Right atrium auricular region (tissue), 2 donors: Measurements from ENCODE around the gene CLEC16A. TPM values are rescaled to one million over a fixed set of nuclear protein-coding genes. Genes with fewer than 3 reads are reported as not detected.
A peak's percentile ranks its signal among the peaks of the same experiment; 100 is the strongest.

Experiments used
- DNase-seq: peaks from one replicate; pipeline ENCODE4 v3.0.0-alpha.2; 2019; ENCODE audit warnings: low spot score
- H3K27ac ChIP-seq, 2 donors: fragments of 200-600 bp; sonication (generic); 1 replicate in 1 of 2; 2 replicates in 1 of 2; pipeline ENCODE4 v1.5.1; 2016 to 2019
- H3K27me3 ChIP-seq, 2 donors: fragments of 200-600 bp; sonication (generic); one replicate each; pipeline versions ENCODE4 v1.5.1 to v1.6.0; 2017 to 2019
- H3K36me3 ChIP-seq: fragments of 200-600 bp; sonication (generic); one replicate; pipeline ENCODE4 v1.5.1; 2016
- H3K4me1 ChIP-seq, 2 donors: fragments of 200-600 bp; sonication (generic); one replicate each; pipeline versions ENCODE4 v1.5.1 to v1.6.0; 2017 to 2019
- H3K4me3 ChIP-seq, 2 donors: fragments of 200-600 bp; sonication (generic); 1 replicate in 1 of 2; 2 replicates in 1 of 2; pipeline ENCODE4 v1.5.1; 2017 to 2019; ENCODE audit warnings: mild to moderate bottlenecking in 1 of 2, moderate library complexity in 1 of 2
- H3K9me3 ChIP-seq, 2 donors: fragments of 200-600 bp; sonication (generic); one replicate each; pipeline ENCODE4 v1.5.1; 2019
- total RNA-seq, 2 donors: library from RNA; depleted of rRNA; stranded (reverse); fragments of >200 nt; gene quantifications; one replicate each; pipeline ENCODE4 v1.1.0, GENCODE V29; 2016
- TF ChIP-seq, protein P1 (sequence below), 2 donors: fragments of 200-600 bp; sonication (generic); IDR thresholded peaks; one replicate each; pipeline ENCODE4 v1.5.1; 2019; ENCODE audit warnings: antibody characterized with exemption in 2 of 2

Gene CLEC16A
- total RNA-seq, 2 donors from 2014 or later, result 24.1 to 49.0 TPM

DNA sequence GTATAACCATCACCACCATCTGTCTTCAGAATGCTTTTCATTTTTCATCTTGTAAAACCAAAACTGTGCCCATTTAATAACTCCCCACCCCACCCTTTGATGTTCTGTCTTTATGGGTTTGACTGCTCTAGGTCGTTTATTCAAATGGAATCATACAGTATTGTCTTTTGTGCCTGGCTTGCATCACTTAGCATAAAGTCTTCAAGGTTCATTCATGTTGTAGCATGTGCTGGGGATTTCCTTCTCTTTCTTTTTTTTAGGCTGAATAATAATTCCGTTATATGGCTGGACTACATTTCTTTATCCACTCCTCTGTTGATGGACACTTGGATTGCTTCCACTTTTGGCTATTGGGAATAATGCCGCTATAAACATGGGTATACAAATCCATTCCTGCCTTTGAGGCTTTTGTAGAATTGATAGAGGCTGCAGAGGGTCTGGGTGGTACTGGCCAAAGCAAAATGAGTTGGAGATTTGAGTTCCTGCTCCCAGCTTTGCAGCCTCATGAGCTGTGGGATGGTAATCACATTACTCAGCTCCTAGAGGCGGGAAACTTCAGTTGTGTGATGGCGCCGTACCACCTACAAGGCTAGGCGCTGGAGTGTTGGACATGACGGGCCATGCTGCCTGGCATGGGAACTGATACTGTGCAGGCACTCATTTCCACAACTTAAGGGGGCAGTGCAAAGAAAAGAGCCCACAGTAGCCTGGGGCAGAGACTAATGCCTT lies 64.8 kb downstream of the CLEC16A start:
- Histone ChIP-seq H3K27me3 (no peaks in the 10 kb centered on the region), H3K4me1 (peaks cover 0 to 11% of the 10 kb centered on the region in 2 donors), H3K27ac (no peak overlapping the region), H3K9me3 (no peaks in the 10 kb centered on the region), H3K4me3 (no peak overlapping the region), H3K36me3 (no peaks in the 10 kb centered on the region)
- DNase-seq, result no peak
- TF ChIP-seq, protein P1, sequence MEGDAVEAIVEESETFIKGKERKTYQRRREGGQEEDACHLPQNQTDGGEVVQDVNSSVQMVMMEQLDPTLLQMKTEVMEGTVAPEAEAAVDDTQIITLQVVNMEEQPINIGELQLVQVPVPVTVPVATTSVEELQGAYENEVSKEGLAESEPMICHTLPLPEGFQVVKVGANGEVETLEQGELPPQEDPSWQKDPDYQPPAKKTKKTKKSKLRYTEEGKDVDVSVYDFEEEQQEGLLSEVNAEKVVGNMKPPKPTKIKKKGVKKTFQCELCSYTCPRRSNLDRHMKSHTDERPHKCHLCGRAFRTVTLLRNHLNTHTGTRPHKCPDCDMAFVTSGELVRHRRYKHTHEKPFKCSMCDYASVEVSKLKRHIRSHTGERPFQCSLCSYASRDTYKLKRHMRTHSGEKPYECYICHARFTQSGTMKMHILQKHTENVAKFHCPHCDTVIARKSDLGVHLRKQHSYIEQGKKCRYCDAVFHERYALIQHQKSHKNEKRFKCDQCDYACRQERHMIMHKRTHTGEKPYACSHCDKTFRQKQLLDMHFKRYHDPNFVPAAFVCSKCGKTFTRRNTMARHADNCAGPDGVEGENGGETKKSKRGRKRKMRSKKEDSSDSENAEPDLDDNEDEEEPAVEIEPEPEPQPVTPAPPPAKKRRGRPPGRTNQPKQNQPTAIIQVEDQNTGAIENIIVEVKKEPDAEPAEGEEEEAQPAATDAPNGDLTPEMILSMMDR (IDR thresholded peaks at IDR 0.05), result no peak

DNA sequence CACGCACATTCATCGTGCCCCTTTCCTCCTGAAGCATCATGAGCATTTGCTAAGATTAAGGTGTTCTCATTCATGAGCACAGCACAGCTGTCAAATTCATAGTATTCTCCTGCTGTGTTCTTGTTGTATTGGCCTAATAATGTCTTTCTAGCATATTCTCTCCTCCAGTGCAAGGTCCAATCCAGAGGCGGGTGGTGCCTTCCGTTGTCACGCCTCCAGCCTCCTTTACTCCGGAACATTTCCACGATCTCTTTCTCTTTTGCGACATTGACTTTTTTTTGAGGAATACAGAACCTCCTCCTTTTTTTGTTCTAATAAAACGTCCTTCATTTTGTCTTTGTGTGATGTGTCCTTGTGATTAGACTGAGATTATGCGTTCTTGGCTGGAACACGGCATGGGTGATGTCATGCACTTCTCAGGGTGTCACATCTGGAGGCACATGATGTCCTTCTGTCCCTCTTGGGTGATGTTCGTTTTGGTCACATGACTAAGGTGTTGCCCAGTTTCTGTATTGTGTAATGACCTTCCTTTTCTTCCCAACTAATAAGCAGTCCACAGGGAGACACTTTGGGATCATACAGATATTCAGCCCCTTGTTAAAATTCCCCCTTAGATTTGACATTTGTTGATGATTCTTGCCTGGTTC lies 66.3 kb downstream of the CLEC16A start:
- TF ChIP-seq, protein P1 (IDR thresholded peaks at IDR 0.05), result no peak
- Histone ChIP-seq H3K27me3 (no peaks in the 10 kb centered on the region), H3K4me1 (peaks cover 0 to 11% of the 10 kb centered on the region in 2 donors), H3K27ac (peak overlapping the region; percentile 27 to 66), H3K9me3 (no peaks in the 10 kb centered on the region), H3K36me3 (no peaks in the 10 kb centered on the region), H3K4me3 (no peak overlapping the region)
- peak; percentile 80 for DNase-seq

DNA sequence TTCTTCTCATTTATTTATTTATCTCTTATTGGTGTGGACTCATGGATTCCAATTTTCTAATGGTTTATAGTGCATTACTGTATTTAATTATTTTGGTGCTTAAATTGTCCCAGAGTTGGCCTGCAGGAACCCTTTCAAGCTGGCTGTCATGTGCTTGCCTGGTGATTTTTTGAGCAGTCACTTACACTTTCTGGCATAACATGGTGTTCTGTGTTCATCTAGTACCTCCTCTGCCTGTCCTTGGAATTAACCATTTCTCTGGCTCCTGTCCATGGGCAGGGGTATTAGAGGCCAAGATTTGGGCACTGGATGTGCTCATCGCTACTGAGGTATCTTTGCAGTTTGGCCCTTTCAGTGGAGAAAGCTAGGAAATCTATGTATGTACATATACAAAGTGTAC lies 67.0 kb downstream of the CLEC16A start:
- Histone ChIP-seq H3K27ac (peak overlapping the region; percentile 27 to 66), H3K4me3 (no peak overlapping the region)

DNA sequence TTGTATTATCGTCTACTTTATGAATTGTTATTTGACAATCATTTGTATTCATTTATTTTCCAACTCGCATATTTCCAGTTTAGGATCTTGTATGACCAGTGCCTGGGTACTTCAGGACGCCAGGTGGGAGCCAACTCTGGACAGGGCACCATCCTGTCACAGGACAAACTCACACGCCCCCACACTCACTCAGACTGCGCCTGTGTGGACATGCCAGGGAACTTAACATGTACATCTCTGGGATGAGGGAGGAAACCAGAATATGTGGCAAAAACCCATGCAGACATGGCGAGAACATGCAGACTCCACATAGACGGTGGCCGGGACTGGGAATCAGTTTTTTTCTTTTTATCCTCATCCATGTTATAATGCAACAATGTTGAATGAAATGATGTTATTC lies 68.5 kb downstream of the CLEC16A start:
- no peak for DNase-seq
- no peak overlapping the region for H3K4me3 ChIP-seq
- TF ChIP-seq, protein P1 (IDR thresholded peaks at IDR 0.05), result no peak
- H3K36me3 ChIP-seq, result no peaks in the 10 kb centered on the region
- H3K27me3 ChIP-seq, result no peaks in the 10 kb centered on the region
- H3K27ac ChIP-seq, result no peak overlapping the region
- H3K4me1 ChIP-seq, result peaks cover 0 to 21% of the 10 kb centered on the region in 2 donors
- H3K9me3 ChIP-seq, result no peaks in the 10 kb centered on the region

More for the DNA sequence above, 67.0 kb downstream of the CLEC16A start:
- TF ChIP-seq, protein P1 (IDR thresholded peaks at IDR 0.05), result no peak
- Histone ChIP-seq H3K9me3 (no peaks in the 10 kb centered on the region), H3K36me3 (no peaks in the 10 kb centered on the region), H3K27me3 (no peaks in the 10 kb centered on the region), H3K4me1 (peaks cover 0 to 11% of the 10 kb centered on the region in 2 donors)
- DNase-seq, result no peak

DNA sequence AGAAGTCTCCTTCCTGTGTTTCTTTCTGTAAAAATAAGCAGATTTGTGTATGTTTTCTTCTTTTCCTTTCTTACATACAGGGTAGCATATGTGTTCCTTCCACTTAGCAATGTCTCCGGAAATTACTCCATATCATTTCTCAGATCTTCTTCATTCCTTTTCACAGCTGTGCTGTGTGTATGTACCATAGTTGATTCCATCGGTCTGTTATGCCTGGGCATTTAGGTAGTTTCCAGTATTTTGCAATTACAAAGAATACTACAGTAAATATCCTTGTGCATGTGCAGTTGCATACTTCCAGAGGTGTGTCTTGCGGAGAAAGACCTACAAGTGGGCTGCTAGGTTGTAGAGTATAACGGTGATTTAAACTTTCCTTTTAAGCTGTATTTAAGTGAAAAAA lies 69.8 kb downstream of the CLEC16A start:
- DNase-seq, result no peak
- Histone ChIP-seq H3K36me3 (no peaks in the 10 kb centered on the region), H3K4me1 (peaks cover 0 to 21% of the 10 kb centered on the region in 2 donors), H3K27ac (no peak overlapping the region), H3K4me3 (no peak overlapping the region), H3K9me3 (no peaks in the 10 kb centered on the region), H3K27me3 (no peaks in the 10 kb centered on the region)
- TF ChIP-seq, protein P1 (IDR thresholded peaks at IDR 0.05), result no peak
